Lower leg skin (tissue), 3 donors: ENCODE measurements around the gene DYRK1B.
"Not testable (repeated sequence)": the region's sequence is repeated elsewhere in the genome, so short reads cannot be mapped to it uniquely, and the experiment has no call there.

Experiments
- CTCF ChIP-seq, 3 donors: fragments of 450-650 bp; IDR thresholded peaks; one replicate each; pipeline ENCODE4 v1.5.1; 2016; ENCODE audit warnings: antibody characterized with exemption in 3 of 3, mild to moderate bottlenecking in 3 of 3, moderate library complexity in 2 of 3
- POLR2A ChIP-seq, 2 donors: fragments of 450-650 bp; IDR thresholded peaks; one replicate each; pipeline ENCODE4 v1.6.1; 2016 to 2017; ENCODE audit warnings: antibody characterized with exemption in 2 of 2, mild to moderate bottlenecking in 1 of 2, moderate library complexity in 1 of 2

DNA sequence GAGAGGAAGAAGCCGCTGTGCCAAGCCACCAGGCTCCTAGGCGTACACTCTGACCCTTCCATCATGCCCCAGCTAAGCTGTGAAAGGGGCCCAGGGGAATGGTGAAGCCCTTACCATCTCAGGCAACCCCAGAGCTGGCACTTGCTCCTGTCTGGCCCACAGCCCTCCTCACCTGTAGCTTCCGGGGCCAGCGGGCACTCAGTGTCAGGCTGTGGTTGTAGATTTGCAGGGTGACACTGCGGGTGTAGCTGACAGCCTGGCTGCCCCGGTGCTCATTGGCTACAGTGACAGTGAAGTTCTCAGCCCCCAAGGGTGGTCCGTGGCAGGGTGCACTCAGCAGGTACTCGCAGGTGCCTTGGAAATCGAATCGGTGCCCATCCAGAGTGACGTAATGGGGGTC lies 42.5 kb upstream of the DYRK1B start:
- TF ChIP-seq CTCF, POLR2A (IDR thresholded peaks at IDR 0.05): not testable (repeated sequence)
